Effector memory CD4-positive, alpha-beta T cell (primary cell): Measurements from ENCODE around the gene RSRC1.
A peak's percentile ranks its signal among the peaks of the same experiment; 100 is the strongest.
"Not testable (repeated sequence)": the region's sequence is repeated elsewhere in the genome, so short reads cannot be mapped to it uniquely, and the experiment has no call there.

Experiments used
- DNase-seq, 3 donors: peaks; one replicate each; pipeline ENCODE4 v3.0.0-alpha.2; 2020
- H3K27ac ChIP-seq: 2 replicates; pipeline ENCODE4 v1.7.0; 2013; ENCODE audit warnings: mild to moderate bottlenecking, low read length, moderate library complexity; ENCODE audit not compliant: insufficient read depth, poor library complexity, severe bottlenecking
- H3K27me3 ChIP-seq: replicated peaks from 2 replicates; pipeline ENCODE4 v1.7.0; 2013; ENCODE audit warnings: mild to moderate bottlenecking, low read length; ENCODE audit not compliant: insufficient read depth, control insufficient read depth, poor library complexity, severe bottlenecking
- H3K36me3 ChIP-seq: 2 replicates; pipeline ENCODE4 v1.7.0; 2013; ENCODE audit warnings: mild to moderate bottlenecking, low read length, moderate library complexity; ENCODE audit not compliant: control insufficient read depth, insufficient read depth
- H3K4me1 ChIP-seq: 2 replicates; pipeline ENCODE4 v1.7.0; 2013; ENCODE audit warnings: low read length, mild to moderate bottlenecking; ENCODE audit not compliant: control insufficient read depth, insufficient read depth, poor library complexity, severe bottlenecking
- H3K4me3 ChIP-seq: 2 replicates; pipeline ENCODE4 v1.7.0; 2013; ENCODE audit warnings: low read length, low read depth, mild to moderate bottlenecking; ENCODE audit not compliant: insufficient read depth, poor library complexity, severe bottlenecking
- H3K9me3 ChIP-seq: 2 replicates; pipeline ENCODE4 v1.7.0; 2013; ENCODE audit warnings: mild to moderate bottlenecking, low read length, moderate library complexity; ENCODE audit not compliant: control insufficient read depth
- total RNA-seq, 3 donors: gene quantifications; one replicate each; lab custom pipeline; 2026; lab: John Stamatoyannopoulos, UW

Gene RSRC1
- total RNA-seq: 28.5 to 34.4 (median 29.4) reads per million in 3 donors

GRCh38 chr3:158109804-158110657 lies at the start of gene RSRC1:
Gene RSRC1 (plus strand): TSS chr3:158110089. CDS start chr3:158122105, 12,016 bp downstream.
- no peaks in the 10 kb centered on the region for H3K9me3 ChIP-seq
- peak; percentile 60 to 64 (median 62) for DNase-seq
- peaks cover 35% of the 10 kb centered on the region for H3K4me1 ChIP-seq
- no peaks in the 10 kb centered on the region for H3K36me3 ChIP-seq
- H3K4me3 ChIP-seq: peak within 1 kb of the TSS; percentile 95
- H3K27me3 ChIP-seq: peaks cover 39% of the 10 kb centered on the region
- peak within 1 kb of the TSS; percentile 53 for H3K27ac ChIP-seq

DNA sequence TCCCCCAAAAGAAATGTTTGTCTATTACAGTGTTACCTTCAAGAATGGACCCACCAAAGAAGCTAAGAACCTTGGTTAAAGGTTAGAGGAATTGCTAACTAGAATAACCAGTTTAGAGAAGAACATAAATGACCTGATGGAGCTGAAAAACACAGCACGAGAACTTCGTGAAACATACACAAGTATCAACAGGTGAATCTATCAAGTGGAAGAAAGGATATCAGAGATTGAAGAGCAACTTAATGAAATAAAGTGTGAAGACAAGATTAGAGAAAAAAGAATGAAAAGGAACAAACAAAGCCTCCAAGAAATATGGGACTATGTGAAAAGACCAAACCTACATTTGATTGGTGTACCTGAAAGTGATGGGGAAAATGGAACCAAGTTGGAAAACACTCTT lies 44.3 kb upstream of the RSRC1 start:
- H3K4me1 ChIP-seq, H3K4me3 ChIP-seq, H3K9me3 ChIP-seq, DNase-seq, H3K27ac ChIP-seq, H3K36me3 ChIP-seq, H3K27me3 ChIP-seq: not testable (repeated sequence)

DNA sequence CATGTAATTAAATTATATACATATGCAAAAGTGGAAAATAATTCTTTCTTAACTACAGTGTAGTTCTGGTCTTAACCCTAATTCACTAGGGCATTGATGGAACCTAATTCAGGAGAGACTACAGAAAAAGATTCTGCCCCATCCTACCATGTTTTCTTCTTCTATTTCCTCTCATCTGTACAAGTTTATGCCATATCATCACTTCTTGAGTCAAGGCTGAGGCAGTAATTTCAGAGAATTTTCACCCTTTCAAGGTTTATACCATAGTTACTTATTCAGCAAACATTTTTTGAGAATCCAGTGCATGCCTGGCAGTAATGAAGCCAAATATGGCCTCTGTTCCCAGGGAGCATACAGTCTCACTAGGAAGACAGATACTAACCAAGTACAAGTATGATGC lies 37.1 kb upstream of the RSRC1 start:
- Histone ChIP-seq H3K4me3 (no peak overlapping the region), H3K27ac (no peak overlapping the region), H3K9me3 (no peaks in the 10 kb centered on the region), H3K27me3 (no peaks in the 10 kb centered on the region), H3K36me3 (no peaks in the 10 kb centered on the region), H3K4me1 (no peaks in the 10 kb centered on the region)
- DNase-seq: no peak

- Histone ChIP-seq H3K27ac (no peak overlapping the region), H3K4me1 (no peaks in the 10 kb centered on the region), H3K9me3 (no peaks in the 10 kb centered on the region), H3K36me3 (no peaks in the 10 kb centered on the region), H3K4me3 (no peak overlapping the region), H3K27me3 (no peaks in the 10 kb centered on the region)
- DNase-seq: no peak
These were observed 35.3 kb upstream of the RSRC1 start for GRCh38 chr3:158074591-158074990.

DNA sequence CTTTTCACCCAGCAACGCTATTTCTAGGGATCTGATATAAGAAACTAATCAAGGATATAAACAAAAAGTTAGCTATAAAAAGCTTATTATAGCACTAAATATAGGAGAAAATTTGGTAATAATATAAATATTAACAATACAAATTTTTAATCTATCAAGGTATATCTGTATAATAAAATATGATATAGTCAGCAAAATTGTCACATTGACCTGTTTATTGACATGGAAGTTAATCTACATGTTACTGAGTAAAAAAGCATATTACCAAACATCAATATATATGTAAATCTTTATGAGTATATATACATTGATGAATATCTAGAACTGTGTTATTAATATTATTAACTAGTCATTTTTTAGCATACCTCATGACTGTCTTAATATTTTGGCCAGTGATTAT lies 30.3 kb upstream of the RSRC1 start:
- H3K27ac ChIP-seq: no peak overlapping the region
- H3K36me3 ChIP-seq: no peaks in the 10 kb centered on the region
- DNase-seq: no peak
- no peaks in the 10 kb centered on the region for H3K9me3 ChIP-seq
- H3K27me3 ChIP-seq: no peaks in the 10 kb centered on the region
- no peak overlapping the region for H3K4me3 ChIP-seq
- no peaks in the 10 kb centered on the region for H3K4me1 ChIP-seq

- DNase-seq: no peak
- Histone ChIP-seq H3K27ac (no peak overlapping the region), H3K27me3 (peaks cover 10% of the 10 kb centered on the region), H3K36me3 (no peaks in the 10 kb centered on the region), H3K4me1 (no peaks in the 10 kb centered on the region), H3K9me3 (no peaks in the 10 kb centered on the region), H3K4me3 (no peak overlapping the region)
These were observed 25.2 kb upstream of the RSRC1 start for GRCh38 chr3:158084651-158085050.

DNA sequence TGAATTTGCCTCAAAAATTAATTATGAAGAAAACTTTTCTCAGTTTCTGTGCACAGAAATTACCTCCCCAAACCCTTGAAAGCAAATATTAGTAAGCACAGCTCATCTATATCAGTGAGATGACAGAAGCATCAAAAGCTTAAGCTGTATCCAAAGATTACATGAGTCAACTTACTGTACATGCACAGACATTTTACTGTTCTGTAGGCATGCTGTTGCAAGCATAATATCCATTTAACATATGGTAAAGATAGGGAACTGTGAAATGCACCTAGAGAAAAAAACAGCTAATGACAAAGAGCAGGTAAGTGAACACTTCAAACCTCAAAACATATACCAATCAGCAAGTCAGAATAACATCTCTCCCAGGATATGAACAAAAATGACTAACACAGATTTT lies 24.5 kb upstream of the RSRC1 start:
- Histone ChIP-seq H3K36me3 (no peaks in the 10 kb centered on the region), H3K9me3 (no peaks in the 10 kb centered on the region), H3K4me1 (no peaks in the 10 kb centered on the region), H3K27ac (no peak overlapping the region), H3K4me3 (no peak overlapping the region), H3K27me3 (peaks cover 16% of the 10 kb centered on the region)
- no peak for DNase-seq

DNA sequence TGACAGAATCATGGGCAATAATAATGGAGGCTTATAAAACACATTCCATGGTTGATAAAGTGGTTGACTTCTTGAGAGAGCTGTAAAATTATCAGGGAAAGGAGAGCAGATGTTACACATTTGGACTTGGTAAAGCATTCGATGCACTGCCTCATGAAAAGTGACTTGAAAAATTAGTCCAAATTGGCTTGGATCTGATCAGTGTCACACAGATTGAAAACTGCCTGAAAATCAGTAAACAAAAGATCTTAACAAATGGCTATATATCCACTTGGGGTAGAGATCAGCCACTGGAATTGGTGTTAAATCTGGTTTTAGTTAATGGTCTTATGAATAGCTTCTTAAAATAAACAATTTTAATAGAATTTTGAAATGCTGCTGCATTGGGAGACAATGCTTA lies 24.0 kb upstream of the RSRC1 start:
- Histone ChIP-seq H3K4me3 (no peak overlapping the region), H3K27me3 (peaks cover 18% of the 10 kb centered on the region), H3K27ac (no peak overlapping the region), H3K36me3 (no peaks in the 10 kb centered on the region), H3K9me3 (no peaks in the 10 kb centered on the region), H3K4me1 (no peaks in the 10 kb centered on the region)
- DNase-seq: no peak

GRCh38 chr3:158086361-158086760 lies 23.5 kb upstream of the RSRC1 start:
- Histone ChIP-seq H3K4me3 (no peak overlapping the region), H3K9me3 (no peaks in the 10 kb centered on the region), H3K36me3 (no peaks in the 10 kb centered on the region), H3K27me3 (peaks cover 20% of the 10 kb centered on the region), H3K4me1 (no peaks in the 10 kb centered on the region), H3K27ac (no peak overlapping the region)
- no peak for DNase-seq

DNA sequence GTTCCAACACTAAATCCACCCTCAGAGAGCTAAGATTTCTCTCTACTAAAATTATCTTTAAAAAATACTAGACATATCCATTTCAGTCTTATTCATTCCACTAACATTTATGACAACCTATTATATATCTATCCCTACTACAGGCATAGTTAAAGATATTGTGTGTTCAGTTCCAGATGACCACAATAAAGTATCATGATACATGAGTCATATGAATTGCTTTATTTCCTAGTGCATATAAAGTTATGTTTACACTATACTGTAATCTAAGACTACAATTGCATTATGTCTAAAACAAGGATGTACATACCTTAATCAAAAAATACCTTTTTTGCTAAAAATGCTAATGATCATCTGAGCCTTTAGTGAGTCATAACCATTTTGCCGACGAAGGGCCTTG lies 23.1 kb upstream of the RSRC1 start:
- Histone ChIP-seq H3K4me3 (no peak overlapping the region), H3K27me3 (peaks cover 24% of the 10 kb centered on the region), H3K36me3 (no peaks in the 10 kb centered on the region), H3K4me1 (no peaks in the 10 kb centered on the region), H3K9me3 (no peaks in the 10 kb centered on the region), H3K27ac (no peak overlapping the region)
- DNase-seq: no peak
